ENCODE measurements around the gene RTBDN. TPM values are rescaled to one million over a fixed set of nuclear protein-coding genes. Genes with fewer than 3 reads are reported as not detected.

The RTBDN gene
- total and polyA plus RNA-seq, 2 of the 8 experiments (the other 6 are each of a cell fraction or from before 2014, with no cell fraction given) = 4.0 to 4.8 TPM

DNA sequence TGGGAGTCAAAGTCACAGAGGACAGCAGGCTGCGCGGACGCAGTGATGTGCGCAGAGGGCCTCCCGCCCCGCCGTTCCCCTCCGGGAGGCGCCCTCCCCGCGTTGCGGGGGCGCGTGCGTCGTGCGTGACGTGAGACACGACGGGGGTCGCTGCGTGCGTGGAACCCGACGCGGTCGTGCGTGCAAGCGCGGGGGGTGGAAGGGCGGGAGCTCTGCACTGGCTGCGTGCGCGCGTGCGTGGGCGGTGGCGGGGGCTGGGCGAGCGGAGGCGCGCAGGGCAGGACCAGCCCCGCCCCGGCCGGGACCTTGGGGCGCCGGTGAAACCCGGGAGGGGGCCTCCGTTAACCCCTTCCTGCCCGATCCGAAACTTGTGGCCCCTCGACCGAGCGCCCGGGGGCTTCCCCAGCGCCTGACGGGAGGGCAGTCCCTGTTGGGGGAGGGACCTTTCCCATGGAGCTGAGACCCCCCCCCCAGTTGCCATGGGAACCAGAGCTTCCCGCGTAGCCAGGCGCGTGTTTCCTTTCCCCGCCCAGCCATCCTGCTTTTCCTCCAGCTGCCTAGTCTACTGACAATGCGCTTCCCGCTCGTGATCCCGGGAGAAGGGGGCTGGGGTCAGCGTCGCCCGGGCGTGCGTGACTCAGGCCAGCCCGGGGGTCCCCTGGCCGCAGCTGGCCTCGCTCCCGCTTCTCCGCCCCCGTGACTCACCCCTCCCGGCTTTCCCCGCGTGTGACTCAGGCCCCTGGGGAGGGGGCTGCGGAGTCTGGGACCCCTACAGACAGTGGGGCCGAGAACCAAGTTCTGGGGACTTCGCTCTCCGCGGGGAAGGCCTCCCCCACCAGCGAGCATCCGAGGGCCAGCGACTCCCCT is 51.7 kb downstream of the RTBDN start (continued):
- TF ChIP-seq, protein P1, sequence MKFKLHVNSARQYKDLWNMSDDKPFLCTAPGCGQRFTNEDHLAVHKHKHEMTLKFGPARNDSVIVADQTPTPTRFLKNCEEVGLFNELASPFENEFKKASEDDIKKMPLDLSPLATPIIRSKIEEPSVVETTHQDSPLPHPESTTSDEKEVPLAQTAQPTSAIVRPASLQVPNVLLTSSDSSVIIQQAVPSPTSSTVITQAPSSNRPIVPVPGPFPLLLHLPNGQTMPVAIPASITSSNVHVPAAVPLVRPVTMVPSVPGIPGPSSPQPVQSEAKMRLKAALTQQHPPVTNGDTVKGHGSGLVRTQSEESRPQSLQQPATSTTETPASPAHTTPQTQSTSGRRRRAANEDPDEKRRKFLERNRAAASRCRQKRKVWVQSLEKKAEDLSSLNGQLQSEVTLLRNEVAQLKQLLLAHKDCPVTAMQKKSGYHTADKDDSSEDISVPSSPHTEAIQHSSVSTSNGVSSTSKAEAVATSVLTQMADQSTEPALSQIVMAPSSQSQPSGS (IDR thresholded peaks at IDR 0.05; ENCODE audit: low read length) = no peak
- TF ChIP-seq BCL11A (IDR thresholded peaks at IDR 0.05; ENCODE audit: low read depth in 2 of 2, low read length in 2 of 2) (no peak), TAF1 (IDR thresholded peaks at IDR 0.05; ENCODE audit: low read depth, low read length) (no peak), ASH2L (IDR thresholded peaks at IDR 0.05; ENCODE audit: low read length) (peak; percentile 45)
- TF ChIP-seq, protein P2, sequence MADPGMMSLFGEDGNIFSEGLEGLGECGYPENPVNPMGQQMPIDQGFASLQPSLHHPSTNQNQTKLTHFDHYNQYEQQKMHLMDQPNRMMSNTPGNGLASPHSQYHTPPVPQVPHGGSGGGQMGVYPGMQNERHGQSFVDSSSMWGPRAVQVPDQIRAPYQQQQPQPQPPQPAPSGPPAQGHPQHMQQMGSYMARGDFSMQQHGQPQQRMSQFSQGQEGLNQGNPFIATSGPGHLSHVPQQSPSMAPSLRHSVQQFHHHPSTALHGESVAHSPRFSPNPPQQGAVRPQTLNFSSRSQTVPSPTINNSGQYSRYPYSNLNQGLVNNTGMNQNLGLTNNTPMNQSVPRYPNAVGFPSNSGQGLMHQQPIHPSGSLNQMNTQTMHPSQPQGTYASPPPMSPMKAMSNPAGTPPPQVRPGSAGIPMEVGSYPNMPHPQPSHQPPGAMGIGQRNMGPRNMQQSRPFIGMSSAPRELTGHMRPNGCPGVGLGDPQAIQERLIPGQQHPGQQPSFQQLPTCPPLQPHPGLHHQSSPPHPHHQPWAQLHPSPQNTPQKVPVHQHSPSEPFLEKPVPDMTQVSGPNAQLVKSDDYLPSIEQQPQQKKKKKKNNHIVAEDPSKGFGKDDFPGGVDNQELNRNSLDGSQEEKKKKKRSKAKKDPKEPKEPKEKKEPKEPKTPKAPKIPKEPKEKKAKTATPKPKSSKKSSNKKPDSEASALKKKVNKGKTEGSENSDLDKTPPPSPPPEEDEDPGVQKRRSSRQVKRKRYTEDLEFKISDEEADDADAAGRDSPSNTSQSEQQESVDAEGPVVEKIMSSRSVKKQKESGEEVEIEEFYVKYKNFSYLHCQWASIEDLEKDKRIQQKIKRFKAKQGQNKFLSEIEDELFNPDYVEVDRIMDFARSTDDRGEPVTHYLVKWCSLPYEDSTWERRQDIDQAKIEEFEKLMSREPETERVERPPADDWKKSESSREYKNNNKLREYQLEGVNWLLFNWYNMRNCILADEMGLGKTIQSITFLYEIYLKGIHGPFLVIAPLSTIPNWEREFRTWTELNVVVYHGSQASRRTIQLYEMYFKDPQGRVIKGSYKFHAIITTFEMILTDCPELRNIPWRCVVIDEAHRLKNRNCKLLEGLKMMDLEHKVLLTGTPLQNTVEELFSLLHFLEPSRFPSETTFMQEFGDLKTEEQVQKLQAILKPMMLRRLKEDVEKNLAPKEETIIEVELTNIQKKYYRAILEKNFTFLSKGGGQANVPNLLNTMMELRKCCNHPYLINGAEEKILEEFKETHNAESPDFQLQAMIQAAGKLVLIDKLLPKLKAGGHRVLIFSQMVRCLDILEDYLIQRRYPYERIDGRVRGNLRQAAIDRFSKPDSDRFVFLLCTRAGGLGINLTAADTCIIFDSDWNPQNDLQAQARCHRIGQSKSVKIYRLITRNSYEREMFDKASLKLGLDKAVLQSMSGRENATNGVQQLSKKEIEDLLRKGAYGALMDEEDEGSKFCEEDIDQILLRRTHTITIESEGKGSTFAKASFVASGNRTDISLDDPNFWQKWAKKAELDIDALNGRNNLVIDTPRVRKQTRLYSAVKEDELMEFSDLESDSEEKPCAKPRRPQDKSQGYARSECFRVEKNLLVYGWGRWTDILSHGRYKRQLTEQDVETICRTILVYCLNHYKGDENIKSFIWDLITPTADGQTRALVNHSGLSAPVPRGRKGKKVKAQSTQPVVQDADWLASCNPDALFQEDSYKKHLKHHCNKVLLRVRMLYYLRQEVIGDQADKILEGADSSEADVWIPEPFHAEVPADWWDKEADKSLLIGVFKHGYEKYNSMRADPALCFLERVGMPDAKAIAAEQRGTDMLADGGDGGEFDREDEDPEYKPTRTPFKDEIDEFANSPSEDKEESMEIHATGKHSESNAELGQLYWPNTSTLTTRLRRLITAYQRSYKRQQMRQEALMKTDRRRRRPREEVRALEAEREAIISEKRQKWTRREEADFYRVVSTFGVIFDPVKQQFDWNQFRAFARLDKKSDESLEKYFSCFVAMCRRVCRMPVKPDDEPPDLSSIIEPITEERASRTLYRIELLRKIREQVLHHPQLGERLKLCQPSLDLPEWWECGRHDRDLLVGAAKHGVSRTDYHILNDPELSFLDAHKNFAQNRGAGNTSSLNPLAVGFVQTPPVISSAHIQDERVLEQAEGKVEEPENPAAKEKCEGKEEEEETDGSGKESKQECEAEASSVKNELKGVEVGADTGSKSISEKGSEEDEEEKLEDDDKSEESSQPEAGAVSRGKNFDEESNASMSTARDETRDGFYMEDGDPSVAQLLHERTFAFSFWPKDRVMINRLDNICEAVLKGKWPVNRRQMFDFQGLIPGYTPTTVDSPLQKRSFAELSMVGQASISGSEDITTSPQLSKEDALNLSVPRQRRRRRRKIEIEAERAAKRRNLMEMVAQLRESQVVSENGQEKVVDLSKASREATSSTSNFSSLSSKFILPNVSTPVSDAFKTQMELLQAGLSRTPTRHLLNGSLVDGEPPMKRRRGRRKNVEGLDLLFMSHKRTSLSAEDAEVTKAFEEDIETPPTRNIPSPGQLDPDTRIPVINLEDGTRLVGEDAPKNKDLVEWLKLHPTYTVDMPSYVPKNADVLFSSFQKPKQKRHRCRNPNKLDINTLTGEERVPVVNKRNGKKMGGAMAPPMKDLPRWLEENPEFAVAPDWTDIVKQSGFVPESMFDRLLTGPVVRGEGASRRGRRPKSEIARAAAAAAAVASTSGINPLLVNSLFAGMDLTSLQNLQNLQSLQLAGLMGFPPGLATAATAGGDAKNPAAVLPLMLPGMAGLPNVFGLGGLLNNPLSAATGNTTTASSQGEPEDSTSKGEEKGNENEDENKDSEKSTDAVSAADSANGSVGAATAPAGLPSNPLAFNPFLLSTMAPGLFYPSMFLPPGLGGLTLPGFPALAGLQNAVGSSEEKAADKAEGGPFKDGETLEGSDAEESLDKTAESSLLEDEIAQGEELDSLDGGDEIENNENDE (IDR thresholded peaks at IDR 0.05; ENCODE audit: insufficient replicate concordance, low read length) = no peak

All from H1 (cell line).